MM.1S (cell line): ENCODE measurements around the gene C2orf15.

ENCODE experiments used
- DNase-seq: peaks from one replicate; pipeline ENCODE4 v3.0.0-alpha.2; 2015
- H2AFZ ChIP-seq: fragments of 300-600 bp; sonication (generic); 2 replicates; pipeline ENCODE4 v1.6.0; 2016; ENCODE audit warnings: antibody characterized with exemption, low read length
- H3F3A ChIP-seq: fragments of 300-600 bp; sonication (generic); 2 replicates; pipeline ENCODE4 v1.6.1; 2016; ENCODE audit warnings: mild to moderate bottlenecking, antibody characterized with exemption, low read length, moderate library complexity, mixed read lengths; ENCODE audit not compliant: insufficient read depth
- H3K27ac ChIP-seq: fragments of 300-600 bp; sonication (generic); 2 replicates; pipeline ENCODE4 v1.5.1; 2016; ENCODE audit warnings: mild to moderate bottlenecking, low read length
- H3K27me3 ChIP-seq: fragments of 300-600 bp; sonication (generic); replicated peaks from 2 replicates; pipeline ENCODE4 v1.6.0; 2016; ENCODE audit warnings: low read length; ENCODE audit not compliant: insufficient read depth
- H3K36me3 ChIP-seq: fragments of 300-600 bp; sonication (generic); replicated peaks from 2 replicates; pipeline ENCODE4 v1.6.1; 2016; ENCODE audit warnings: mild to moderate bottlenecking, low read length, mixed read lengths; ENCODE audit not compliant: insufficient read depth
- H3K4me1 ChIP-seq: fragments of 300-600 bp; sonication (generic); 2 replicates; pipeline ENCODE4 v1.6.1; 2016; ENCODE audit warnings: low read length, mixed read lengths
- H3K4me2 ChIP-seq: fragments of 300-600 bp; sonication (generic); 2 replicates; pipeline ENCODE4 v1.6.0; 2016; ENCODE audit warnings: low read depth, low read length
- H3K4me3 ChIP-seq: fragments of 300-600 bp; sonication (generic); 2 replicates; pipeline ENCODE4 v1.5.1; 2016; ENCODE audit warnings: low read length, mixed read lengths
- H3K79me2 ChIP-seq: fragments of 300-600 bp; sonication (generic); 2 replicates; pipeline ENCODE4 v1.6.1; 2016; ENCODE audit warnings: mixed run types, low read length, mixed read lengths
- H3K9ac ChIP-seq: fragments of 300-600 bp; sonication (generic); 2 replicates; pipeline ENCODE4 v1.6.1; 2016; ENCODE audit warnings: low read length, mixed read lengths
- H3K9me2 ChIP-seq: fragments of 300-600 bp; sonication (generic); replicated peaks from 2 replicates; pipeline ENCODE4 v1.6.1; 2016; ENCODE audit warnings: mild to moderate bottlenecking, low read length, mixed read lengths; ENCODE audit not compliant: insufficient read depth
- H3K9me3 ChIP-seq: fragments of 300-600 bp; sonication (generic); replicated peaks from 2 replicates; pipeline ENCODE4 v1.6.1; 2016; ENCODE audit warnings: mild to moderate bottlenecking, low read length, mixed read lengths; ENCODE audit not compliant: insufficient read depth
- H4K20me1 ChIP-seq: fragments of 300-600 bp; sonication (generic); 2 replicates; pipeline ENCODE4 v1.6.1; 2016; ENCODE audit warnings: mild to moderate bottlenecking, low read length, moderate library complexity, mixed read lengths; ENCODE audit not compliant: insufficient read depth
- EZH2 ChIP-seq: fragments of 300-600 bp; sonication (generic); optimal IDR thresholded peaks from 2 replicates; pipeline ENCODE3; 2017; ENCODE audit warnings: low read depth, mild to moderate bottlenecking, antibody characterized with exemption, low read length, mixed read lengths
- EZH2phosphoT487 ChIP-seq: fragments of 300-600 bp; sonication (generic); IDR thresholded peaks from 2 replicates; pipeline ENCODE4 v1.6.1; 2018; ENCODE audit warnings: antibody characterized with exemption, low read length
- TF ChIP-seq, protein P1 (sequence below): fragments of 300-600 bp; sonication (generic); IDR thresholded peaks from 2 replicates; pipeline ENCODE4 v1.5.1; 2016; ENCODE audit warnings: antibody characterized with exemption, low read length, mixed read lengths

Gene C2orf15

DNA sequence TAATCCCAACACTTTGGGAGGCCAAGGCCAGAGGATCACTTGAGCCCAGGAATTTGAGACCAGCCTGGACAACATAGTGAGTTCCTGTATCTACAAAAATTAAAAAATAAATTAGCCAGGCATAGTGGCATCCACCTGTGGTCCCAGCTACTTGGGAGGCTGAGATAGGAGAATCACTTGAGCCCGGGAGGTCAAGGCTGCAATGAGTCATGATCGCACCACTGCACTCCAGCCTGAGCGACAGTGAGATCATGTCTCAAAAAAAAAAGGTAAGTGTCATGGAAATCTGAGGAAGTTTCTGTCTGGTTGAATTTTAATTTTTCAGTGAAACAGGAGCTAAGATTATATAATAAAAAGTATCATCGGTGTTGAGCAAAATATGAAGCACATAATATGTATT, 2.5 kb upstream of the C2orf15 start:
- Histone ChIP-seq H3K9me2 (no peaks in the 10 kb centered on the region), H3K27ac (no peak overlapping the region), H3K4me1 (peaks cover 5% of the 10 kb centered on the region), H3K9ac (no peak overlapping the region), H3K4me3 (no peak overlapping the region), H3K9me3 (no peaks in the 10 kb centered on the region), H4K20me1 (no peaks in the 10 kb centered on the region), H3K36me3 (no peaks in the 10 kb centered on the region), H3K79me2 (no peaks in the 10 kb centered on the region), H3K4me2 (no peak overlapping the region), H3F3A (peaks cover 7% of the 10 kb centered on the region), H3K27me3 (no peaks in the 10 kb centered on the region), H2AFZ (no peak overlapping the region)
- TF ChIP-seq EZH2, result no peak
- DNase-seq, result no peak

DNA sequence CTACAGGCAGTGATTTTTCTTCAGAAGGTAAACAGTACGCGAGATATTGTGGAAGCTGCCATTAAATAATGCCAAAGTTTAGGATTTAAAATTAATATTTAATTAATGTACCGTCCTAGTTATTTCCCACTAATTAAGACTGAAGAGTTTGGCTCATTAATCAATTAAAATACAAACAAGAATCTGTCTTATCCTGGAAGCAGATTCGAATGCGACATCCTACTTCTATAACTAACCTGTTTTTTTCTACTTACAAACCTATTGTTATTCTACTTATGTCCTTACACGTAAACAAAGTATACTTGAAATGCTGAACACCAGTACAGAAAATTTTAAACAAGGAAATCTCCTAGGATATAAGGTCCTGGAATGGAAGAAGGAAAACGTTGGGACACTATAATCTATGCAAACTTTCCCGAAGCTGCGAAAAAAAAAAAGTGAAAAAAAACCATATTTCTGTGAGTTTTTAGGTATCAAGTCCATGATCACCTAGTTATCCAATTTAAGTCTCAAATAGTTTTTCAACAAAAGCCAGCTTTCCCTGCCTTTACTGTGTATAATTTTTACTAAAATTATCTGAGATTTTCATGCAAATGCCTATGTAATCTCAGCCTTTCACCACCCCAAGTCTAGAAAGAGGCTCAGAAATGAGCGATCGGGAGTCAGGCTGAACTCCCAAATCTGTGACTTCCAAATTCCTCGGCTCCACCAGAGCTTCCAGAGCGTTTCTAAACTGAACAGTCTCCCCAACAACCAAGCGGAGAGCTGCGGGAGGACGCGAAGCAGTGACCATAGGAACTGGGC, 1.2 kb upstream of the C2orf15 start:
- Histone ChIP-seq H3K9ac (peak overlapping the region; percentile 76), H3K9me2 (no peaks in the 10 kb centered on the region), H3K4me2 (peak overlapping the region; percentile 95), H4K20me1 (no peaks in the 10 kb centered on the region), H2AFZ (peak overlapping the region; percentile 95), H3K4me3 (peak overlapping the region; percentile 80), H3K36me3 (no peaks in the 10 kb centered on the region), H3F3A (peaks cover 7% of the 10 kb centered on the region), H3K79me2 (no peaks in the 10 kb centered on the region), H3K27me3 (no peaks in the 10 kb centered on the region), H3K9me3 (no peaks in the 10 kb centered on the region), H3K4me1 (peaks cover 5% of the 10 kb centered on the region), H3K27ac (peak overlapping the region; percentile 94; the same call in 1 of the 2 replicates)
- no peak for DNase-seq
- no peak for TF ChIP-seq EZH2
- TF ChIP-seq, protein P1, sequence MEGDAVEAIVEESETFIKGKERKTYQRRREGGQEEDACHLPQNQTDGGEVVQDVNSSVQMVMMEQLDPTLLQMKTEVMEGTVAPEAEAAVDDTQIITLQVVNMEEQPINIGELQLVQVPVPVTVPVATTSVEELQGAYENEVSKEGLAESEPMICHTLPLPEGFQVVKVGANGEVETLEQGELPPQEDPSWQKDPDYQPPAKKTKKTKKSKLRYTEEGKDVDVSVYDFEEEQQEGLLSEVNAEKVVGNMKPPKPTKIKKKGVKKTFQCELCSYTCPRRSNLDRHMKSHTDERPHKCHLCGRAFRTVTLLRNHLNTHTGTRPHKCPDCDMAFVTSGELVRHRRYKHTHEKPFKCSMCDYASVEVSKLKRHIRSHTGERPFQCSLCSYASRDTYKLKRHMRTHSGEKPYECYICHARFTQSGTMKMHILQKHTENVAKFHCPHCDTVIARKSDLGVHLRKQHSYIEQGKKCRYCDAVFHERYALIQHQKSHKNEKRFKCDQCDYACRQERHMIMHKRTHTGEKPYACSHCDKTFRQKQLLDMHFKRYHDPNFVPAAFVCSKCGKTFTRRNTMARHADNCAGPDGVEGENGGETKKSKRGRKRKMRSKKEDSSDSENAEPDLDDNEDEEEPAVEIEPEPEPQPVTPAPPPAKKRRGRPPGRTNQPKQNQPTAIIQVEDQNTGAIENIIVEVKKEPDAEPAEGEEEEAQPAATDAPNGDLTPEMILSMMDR, result no peak
- TF ChIP-seq EZH2phosphoT487, result no peak

DNA sequence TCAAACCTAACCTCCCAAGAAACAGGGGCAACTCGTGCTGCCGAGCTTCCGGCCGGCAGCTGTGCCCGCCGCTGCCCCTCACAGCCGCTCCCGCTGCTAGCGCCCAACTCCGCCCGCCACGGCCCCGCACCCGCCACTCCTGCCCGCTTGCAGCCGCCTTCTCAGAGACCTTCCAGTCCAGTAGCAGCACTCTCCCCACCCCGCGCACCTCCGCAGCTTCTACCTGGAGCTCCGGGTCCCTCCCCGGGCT, 722 bp upstream of the C2orf15 start:
- Histone ChIP-seq H3K27me3 (no peaks in the 10 kb centered on the region), H3F3A (peaks cover 7% of the 10 kb centered on the region), H3K27ac (peak overlapping the region; percentile 94; the same call in 1 of the 2 replicates), H2AFZ (peak overlapping the region; percentile 95), H3K79me2 (no peaks in the 10 kb centered on the region), H3K4me1 (peaks cover 5% of the 10 kb centered on the region), H3K36me3 (no peaks in the 10 kb centered on the region), H3K9ac (peak overlapping the region; percentile 76), H3K9me2 (no peaks in the 10 kb centered on the region), H3K9me3 (no peaks in the 10 kb centered on the region), H3K4me3 (peak overlapping the region; percentile 80), H3K4me2 (peak overlapping the region; percentile 95), H4K20me1 (no peaks in the 10 kb centered on the region)
- TF ChIP-seq EZH2, result no peak
- no peak for TF ChIP-seq EZH2phosphoT487
- TF ChIP-seq, protein P1, result no peak
- DNase-seq, result no peak

GRCh38 chr2:99150706-99151105, 9.2 kb downstream of the C2orf15 start:
- H3K4me1 ChIP-seq, result peaks cover 11% of the 10 kb centered on the region
- no peaks in the 10 kb centered on the region for H3K27me3 ChIP-seq
- no peak for TF ChIP-seq EZH2
- TF ChIP-seq, protein P1, result no peak
- no peak for TF ChIP-seq EZH2phosphoT487
- H3F3A ChIP-seq, result peaks cover 5% of the 10 kb centered on the region; the same call in 1 of the 2 replicates
- H4K20me1 ChIP-seq, result no peaks in the 10 kb centered on the region
- H3K4me3 ChIP-seq, result no peak overlapping the region
- no peak for DNase-seq
- no peak overlapping the region for H2AFZ ChIP-seq
- H3K27ac ChIP-seq, result no peak overlapping the region
- H3K9me2 ChIP-seq, result no peaks in the 10 kb centered on the region
- H3K79me2 ChIP-seq, result peaks cover 15% of the 10 kb centered on the region; the same call in 1 of the 2 replicates
- H3K36me3 ChIP-seq, result no peaks in the 10 kb centered on the region
- H3K4me2 ChIP-seq, result no peak overlapping the region
- H3K9ac ChIP-seq, result no peak overlapping the region
- H3K9me3 ChIP-seq, result no peaks in the 10 kb centered on the region
